NCI-H226 (cell line): Measurements from ENCODE around the gene PTGFRN.

Experiments
- DNase-seq: peaks from one replicate; pipeline ENCODE4 v3.0.0-alpha.2; 2015

Gene PTGFRN

DNA sequence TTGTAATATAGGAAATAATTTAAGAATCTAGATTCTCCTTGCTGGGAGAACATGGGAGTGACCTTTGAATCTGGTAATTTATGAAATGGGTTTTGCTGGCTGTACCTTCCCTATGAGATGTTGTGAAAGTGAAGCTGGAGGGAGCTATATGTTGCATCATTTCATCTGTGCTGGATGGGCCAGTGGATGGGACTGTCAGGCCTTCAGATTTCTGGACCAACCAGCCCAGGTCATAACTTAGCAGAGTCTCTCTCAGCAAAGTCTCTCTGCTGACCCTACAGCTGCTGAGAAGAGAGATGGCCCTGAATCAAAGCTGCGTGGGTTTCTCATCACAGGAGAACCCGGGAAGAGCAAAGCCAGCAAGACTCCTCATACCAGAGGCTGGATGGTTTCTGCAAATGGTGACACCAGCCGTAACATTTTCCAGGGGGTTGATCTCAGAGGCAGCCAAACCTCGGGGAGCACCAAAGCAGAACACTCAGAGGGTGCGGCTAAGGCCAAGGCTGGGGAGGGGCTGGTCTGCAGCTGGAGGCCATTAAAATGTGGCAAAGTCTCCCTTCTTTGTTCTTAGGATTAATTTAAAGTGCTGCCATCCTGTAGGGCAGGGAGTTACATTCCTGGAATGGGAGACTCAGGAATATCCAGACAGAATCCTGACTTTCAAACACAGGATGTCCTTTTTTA lies 18.2 kb upstream of the PTGFRN start:
- no peak for DNase-seq

DNA sequence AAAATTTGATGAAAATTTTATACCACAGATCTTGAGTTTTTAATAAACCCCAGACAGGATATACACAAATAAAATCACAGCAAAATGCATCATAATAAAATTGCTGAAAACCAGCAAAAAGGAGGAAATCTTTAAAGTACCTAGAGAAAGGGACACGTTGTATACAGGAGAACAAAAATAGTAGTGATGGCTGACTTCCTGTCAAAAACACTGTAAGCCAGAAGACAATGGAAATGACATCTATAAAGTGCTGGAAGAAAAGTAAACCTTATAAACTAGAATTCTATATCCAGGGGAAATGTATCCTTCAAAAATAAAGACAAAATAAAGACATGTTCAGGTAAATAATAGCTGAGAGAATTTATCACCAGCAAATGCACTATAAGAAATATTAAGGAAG lies 14.6 kb upstream of the PTGFRN start:
- no peak for DNase-seq

DNA sequence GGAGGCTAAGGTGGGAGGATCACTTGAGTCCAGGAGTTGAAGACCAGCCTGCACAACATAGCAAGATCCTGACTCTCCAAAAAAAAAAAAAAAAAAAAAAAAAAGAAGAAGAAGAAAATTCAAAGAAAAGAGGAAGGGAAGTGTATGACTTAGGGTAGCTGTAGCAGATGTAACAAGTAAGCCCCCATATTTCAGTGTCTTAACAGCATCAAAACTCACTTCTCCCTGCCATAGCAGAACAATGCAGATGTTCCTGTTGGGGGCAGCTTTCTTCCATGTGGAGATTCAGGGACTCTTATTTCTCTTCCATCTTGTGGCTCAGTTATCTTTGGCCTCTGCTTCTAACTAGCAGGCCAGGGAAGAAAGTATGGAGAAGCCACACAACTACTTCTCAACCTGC lies 10.2 kb upstream of the PTGFRN start:
- no peak for DNase-seq

DNA sequence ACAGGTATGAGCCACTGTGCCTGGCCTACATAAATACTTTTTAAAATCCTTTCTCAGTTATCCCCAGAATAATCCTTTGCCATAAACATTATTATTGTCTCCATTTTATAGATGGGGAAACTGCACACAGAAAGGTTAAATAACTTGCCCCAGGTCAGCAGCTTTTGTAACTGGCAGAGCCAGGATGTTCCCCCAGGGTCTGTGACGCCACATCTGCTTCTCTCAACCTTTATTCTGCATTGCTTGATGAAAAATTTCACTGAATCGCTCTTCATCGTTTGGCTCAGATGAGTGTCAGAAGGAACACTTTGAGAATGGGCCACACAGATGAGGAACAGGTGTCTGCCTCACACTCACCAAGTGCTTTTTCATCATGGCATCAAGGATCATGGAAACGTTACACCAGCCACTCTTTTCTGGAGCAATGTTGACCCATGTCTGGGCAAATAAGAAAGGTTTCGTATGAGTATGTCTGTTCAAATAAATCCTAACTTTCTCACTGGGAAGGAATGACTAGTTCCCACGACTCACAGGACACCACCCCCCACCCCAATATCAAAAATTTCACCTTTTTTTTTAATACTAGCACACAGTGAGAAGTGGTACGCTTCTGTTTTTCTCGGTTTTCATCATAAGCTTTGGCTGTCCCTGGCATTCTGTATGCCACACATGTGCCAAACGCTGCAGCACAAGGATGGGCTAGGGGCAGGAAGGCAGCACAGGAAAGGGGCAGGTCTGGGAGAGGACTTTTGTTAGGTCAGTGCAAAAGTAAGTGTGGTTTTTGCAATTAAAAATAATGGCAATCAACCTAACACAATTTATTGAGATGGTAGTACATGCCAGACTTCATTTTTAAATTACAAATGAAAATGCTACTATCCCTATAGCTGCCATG lies 9.0 kb upstream of the PTGFRN start:
- no peak for DNase-seq

DNA sequence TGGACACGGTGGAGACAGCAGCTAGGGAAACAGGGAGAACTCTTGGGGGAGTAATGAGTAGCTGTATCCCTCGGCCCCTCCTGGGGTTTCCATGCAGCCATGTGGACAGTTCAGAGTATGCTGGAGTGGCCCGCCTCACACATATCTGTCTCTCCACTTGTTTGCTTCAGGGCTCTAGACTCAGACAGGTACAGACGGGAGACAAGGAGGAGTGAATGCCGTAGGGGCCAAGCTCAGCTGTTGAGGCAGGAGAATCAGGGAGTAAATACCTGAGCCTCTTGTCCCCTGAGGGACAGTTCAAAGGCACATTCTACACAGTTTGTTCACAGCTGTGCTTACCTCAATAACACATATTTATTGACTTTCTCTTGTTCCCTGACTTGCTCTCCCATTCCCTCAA lies 7.7 kb upstream of the PTGFRN start:
- no peak for DNase-seq

DNA sequence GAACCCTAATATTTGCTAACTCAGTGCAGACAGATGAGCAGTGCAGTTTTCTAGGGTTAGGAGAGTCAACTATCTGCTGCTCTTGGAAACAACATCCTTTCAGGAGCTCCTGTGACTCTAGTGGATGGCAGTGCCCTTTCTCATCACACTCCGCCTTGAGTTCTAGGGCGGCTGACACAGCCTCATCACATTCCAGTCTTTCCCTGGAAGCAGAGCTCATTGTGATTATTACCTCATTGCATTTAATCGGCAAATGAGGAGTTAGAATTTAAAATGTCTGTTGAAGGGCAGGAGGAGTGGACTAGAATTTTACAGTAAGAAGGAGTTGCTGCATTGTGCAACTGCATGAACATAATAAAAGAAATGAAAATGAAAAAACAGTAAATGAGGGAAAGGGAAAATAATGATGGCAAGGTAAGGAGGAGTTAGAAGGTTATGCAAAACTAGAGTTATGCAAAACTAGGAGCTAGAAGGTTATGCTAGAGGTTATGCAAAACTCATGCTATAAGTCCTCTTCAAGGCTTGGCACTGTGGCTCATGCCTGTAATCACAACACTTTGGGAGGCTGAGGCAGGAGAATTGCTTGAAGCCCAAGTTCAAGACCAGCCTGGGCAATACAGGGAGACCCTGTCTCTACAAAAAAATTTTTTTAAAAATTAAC lies 6.9 kb upstream of the PTGFRN start:
- no peak for DNase-seq

DNA sequence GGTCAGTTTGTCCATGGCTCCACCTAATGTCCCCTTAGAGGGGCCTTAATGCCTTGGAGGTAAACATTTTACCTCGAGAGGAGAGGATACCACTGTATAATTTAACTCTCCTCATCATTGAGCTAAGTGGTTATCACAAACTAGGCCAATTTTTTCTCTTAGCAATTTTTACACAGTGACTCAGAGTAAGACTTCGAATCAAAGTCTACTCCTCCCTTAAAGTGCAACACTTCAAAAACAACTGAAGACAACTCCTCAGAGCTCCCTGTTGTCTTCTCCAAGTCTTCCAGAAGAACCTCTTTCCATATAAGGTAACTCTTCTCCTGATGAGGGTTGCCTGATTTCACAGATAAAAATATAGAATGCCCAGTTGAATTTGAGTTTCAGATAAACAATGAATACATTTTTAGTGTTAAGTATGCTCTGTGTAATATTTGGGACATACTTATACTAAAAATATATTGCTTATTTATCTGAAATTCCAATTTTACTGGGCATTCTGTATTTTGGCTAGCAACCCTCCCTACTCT lies 4.9 kb upstream of the PTGFRN start:
- DNase-seq = peak; percentile 27

DNA sequence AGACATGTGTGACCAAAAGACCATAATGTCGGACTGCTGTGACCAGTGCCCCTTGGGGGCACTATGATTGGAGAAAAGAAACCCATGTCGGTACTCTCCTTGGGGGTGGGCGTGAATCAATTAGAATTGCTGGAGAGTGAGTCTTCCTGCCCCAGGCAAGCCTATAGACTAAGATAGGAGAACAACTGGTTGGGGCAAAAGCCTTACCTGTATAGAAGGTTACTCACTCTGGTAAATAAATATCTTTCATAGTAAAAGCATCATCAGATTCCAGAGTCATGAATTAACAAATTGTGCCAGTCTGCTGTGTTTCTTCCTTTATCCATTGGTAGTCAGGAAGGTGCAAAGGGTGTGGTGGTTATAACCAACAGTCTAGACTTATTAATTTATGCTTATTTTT lies 2.9 kb upstream of the PTGFRN start:
- DNase-seq = no peak

DNA sequence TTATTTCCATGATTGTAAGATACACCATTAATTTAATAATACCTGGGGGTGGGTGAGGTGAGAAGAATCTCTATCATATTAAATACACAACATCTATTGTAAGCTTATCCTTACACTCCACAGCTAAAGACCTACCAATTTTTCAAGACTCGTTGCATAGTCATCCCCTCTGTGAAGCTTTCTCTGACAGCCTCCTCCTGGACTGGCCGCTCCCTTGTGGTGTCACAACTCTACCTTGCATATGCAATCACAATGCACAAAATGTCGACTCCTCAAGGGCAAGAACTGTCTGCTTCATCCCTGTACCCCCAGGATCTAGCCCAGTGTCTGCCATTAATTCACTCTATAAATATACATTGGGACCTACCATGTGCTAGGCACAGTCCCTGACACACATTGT lies 2.4 kb upstream of the PTGFRN start:
- no peak for DNase-seq

DNA sequence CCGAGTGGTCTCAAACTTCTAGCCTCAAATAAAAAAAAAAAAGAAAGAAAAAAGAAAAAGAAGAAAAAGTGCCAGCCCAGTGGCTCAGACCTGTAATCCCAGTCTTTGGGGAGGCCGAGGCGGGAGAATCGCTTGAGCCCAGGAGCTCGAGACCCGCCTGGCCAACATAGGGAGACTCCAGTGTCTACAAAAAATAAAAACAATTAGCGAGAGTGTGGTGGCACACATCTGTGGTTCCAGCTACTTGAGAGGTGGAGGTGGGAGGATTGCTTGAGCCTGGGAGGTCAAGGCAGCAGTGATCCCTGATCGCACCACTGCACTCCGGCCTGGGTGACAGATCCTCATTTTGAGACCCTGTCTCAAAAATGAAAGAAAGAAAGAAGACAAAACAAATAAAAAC lies 1.4 kb upstream of the PTGFRN start:
- no peak for DNase-seq

DNA sequence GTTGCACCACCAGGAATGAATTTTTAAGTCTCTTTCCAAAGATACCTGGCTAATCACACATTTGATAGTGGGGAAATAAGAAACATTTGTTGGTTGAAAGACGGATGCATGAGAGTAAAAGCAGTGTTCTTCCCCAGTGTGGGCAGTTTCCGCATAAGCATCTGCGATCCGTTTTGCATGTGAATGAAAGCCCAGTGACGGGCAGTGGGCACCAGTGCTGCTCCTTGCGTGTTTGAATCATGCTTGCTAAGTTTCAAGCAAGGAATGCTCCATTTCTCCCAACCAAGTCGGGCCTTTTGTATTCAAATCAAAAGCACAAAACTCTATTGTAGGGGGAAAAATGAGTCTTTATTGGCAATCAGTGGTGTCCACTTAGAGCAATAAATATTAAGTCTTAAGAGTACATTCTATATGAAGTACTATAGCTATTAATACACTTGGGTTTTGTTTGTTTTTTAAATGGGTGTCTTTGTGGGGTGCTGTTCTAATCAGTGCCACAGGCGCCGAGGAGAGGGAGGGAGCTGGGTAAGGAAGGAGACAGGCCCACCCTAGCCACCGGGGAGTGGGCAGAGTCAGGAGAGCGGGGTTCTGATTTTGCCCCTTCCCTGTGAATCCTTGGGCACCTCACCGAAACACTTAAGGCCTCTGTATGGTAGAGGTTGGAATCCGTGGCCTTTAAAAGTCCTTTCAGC lies 750 bp upstream of the PTGFRN start:
- no peak for DNase-seq

DNA sequence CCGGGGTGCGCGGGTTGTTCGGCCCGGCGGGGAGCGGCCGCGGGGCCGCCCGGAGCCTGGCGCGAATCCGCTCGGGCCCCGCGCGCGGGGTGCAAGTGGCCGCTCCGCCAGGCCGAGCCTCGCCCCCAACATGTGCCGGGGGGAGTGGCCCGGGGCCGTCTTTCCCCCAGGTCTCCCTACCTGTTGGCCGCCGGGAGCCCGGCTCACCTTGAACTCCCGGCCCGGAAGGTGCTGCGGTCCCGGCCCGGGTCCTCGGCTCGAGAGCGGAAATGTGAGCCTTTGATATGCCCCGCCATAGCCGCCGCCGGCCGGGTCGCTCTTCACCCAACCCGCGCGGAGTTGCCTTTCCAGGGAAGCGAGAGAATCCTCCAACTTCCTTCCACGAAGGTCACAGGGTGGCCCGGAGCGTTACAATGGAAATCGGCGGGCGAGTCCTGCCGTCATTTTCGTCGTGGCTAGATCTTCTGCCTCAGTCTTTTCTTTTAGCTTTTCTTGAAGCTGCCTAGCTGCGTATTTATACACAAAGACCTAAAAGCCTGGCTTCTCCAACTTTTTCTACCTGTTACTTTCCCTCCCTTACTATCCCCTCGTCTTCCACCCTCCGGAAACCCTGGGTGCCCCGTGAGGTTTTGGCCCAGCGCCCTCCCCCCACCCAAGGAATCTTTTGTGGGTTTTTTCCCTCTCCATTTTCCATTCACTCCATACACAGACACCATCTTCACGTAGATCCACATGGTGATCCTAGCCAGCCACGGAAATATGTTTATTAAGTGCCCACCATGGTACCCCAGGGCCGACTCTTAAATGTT lies 867 bp downstream of the PTGFRN start:
- no peak for DNase-seq

DNA sequence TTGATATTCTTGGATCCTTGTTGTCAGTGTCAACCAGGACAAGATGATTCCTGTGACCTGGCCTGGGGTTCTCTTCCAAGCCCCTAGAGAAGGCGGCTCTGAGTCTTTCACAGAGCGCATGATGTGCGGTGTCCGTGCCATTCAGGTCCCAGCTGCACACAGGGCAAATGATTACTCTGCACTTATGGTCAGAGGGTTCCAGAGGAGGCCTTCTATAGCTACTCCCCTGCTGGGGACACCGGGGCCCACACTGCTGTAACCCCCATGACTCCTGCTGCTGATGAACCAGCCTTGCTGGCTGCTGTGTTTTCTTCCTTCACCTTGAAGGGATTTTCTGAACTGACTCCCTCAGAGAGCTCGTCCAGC lies 1.5 kb downstream of the PTGFRN start:
- no peak for DNase-seq

DNA sequence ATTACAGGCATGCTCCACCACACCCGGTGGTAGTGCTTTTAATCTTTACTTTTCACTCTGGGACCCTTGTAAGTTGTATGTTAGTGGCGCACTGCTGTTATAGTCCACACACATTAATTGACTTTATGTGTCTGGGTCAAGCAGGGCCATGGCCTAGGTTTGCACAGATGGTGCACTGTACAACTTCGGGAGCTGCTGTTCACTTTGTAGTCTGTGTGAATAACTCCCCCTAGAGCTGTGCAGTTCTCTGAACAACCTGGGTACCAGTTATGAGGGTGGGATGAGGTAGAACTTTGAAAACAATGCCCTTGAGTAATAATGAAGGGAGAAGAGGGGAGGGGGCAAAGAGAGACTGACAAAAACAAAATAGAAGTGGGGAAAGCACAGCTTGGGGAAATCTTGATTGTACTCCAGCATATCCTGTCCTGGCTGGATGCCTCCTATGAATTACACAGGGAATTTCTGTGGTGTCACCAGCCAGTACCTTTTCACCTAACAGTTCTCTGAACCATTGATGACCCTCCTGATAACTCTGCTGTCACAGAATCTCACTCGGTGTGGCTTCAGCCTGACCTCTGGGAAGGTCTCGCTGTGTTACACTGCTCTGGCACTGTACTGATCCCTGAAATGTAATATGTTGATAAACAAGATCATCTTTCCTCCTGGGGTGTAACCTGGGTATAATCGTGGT lies 2.2 kb downstream of the PTGFRN start:
- DNase-seq = no peak

DNA sequence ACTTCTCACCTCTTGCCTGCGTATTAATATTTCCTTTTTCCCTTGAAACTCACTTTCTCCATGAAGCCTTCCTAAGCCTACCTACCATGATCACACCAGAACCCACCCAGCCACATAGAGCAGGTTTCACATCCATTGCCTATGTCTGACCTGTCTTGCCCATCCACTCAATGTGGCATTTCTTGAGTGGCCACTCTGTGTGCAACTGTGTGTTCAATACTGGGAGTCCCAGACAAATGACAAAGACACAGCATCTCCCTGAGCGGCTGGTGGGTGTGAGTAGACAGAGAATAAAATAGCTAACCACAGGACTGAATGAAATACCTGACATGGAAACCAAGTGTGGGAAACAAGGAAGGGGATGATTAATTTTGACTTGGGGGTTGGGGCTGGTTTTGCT lies 3.1 kb downstream of the PTGFRN start:
- DNase-seq = no peak

DNA sequence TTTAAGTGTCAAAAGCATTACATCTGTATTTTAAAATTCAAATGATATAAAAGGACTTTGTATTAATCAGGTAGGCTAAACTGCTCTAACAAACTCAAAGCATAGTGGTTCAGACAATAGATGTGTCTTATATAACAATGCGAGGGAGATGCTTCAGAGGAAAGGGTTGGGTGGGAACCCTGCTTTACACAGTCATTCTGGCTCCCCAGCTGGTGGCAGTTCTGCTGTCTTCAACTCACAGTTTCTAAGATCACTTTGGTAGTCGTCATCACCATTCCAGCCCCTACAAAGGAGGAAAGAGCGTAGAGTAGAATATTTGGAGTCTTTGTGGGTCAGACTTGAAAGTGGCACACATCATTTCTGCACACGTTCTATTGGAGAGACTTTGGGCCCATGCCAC lies 4.2 kb downstream of the PTGFRN start:
- no peak for DNase-seq

DNA sequence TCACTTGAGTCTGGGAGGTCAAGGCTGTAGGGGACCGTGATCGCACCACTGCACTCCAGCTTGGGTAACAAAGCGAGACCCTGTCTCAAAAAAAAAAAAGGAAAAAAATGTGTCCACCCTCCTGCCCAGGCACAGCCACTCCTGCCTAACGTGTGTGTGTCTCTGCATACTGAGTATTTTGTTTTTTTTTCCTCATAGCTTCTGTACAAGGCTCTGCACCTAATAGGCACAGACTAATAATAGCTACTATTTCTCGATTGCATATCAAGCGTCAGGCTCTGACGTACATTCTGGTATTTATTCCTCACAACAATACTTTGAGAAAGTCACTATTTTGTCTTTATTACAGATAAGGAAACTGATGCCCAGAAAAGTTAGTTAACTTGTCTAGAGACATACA lies 5.0 kb downstream of the PTGFRN start:
- no peak for DNase-seq

DNA sequence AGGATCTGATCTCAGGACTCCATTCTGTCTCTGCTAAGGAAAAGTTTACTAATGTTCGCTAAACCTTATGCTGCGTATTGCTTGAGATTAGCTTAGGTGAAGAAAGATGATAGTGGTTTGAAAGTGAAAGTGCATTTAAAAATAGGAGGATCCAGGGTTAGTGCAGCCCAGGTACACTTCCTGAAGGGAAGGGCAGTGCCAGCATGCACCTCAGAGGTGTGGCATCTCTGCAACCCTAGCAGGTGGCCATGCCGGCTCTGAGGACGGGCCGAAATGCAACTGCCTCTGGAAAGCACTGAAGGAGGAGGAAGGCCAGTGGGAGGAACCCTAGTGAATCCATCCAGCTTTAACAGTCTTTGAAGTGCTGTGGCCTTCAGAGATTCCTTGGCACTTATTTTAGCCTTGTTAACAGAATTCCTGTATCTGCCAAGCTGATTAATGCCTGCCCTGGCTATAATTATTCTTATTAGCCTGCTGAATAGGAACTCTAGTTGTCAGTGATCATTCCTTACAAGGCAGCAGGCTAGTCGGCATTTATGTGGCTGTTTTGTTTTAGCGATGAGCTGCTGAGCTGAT lies 5.5 kb downstream of the PTGFRN start:
- no peak for DNase-seq

DNA sequence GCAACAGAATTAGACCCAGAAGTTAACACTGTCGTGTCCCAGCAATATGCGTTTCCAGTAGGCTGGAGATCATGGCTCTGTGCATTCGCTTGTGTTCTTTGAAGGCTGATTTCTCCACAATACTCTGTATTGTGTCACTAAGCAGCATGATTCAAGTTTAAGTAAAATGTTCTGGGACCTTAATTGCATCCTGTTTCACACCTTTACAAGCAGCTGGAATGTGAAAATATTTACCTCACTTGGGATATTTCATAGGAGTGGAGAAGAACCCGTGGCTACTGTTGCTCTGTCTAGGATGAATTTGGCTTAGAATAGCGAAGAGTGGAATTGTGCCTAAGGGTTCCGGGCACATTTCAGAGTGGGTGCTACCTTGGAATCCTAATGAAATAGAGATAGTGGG lies 6.3 kb downstream of the PTGFRN start:
- DNase-seq = no peak

DNA sequence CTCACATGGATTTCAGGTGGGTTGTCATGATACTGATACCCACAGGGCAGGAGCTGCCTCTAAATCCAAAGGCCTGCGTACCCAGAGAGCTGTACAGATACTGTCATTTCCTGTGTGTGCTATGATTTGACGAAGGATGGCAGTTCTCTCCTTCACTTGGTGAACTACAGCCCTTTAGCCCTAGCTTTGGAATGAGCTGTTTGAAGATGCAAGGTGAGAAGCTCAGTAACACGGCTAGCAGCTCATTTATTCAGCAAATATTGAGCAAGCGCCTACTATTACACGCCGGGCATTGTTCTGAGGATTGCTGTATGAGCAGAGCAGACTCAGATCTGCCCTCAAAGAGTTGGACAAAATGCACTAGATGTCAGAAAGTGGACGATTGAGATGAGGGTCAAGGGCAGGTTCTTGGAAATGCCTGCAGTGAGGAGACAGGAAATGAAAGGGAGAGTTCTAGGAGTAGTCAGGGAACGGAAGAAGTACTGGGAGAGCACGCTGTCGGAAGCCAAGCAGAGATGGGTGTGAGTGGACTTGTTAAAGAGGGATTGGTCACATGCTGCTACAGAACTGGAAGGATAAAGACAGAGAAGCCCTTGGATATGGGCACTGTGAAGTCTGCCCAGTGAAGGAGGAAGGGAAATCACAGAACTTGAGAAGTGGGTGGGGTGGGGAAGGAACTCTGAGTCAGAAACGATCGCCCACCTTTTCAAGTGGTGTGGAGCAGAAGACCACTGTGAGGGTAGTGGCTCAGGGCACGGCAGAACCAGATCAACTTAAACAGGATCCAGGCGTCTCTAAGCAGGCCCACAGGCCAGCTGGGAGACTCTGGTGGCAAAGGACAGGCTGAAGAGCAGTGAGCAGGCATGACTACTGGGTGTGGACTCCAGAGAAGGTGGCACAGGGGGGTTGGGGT lies 7.1 kb downstream of the PTGFRN start:
- no peak for DNase-seq
